ENCODE measurements around the gene ZC3H10. TPM values are rescaled to one million over a fixed set of nuclear protein-coding genes. Genes with fewer than 3 reads are reported as not detected.
A peak's percentile ranks its signal among the peaks of the same experiment; 100 is the strongest.

The ZC3H10 gene
- total and polyA plus RNA-seq, 2 of the 13 experiments (the other 11 are each of a cell fraction or from before 2014, with no cell fraction given), result 0.70 to 2.3 TPM

DNA sequence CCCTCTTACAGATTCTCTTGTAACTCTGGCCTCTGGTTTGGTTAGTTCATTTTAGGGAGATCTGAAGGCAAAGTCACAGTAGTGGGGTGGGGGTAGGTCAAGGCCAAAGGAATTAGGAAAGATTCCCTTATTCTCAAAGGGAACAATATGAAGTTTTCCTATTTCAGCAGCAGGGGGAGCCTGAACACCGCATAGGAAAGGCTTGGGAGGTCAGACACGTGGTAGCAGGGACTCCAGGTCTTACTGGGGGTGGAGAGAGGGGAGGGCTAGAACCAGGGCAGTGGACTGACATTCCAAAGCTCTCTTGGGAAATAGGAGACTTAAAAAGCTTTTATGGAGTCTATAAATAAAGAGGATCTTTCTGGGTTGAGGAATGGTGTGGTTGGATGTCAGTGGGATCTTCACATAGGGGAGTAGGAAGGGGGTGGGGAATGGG lies 1.3 kb downstream of the ZC3H10 start (continued):
- TF ChIP-seq, protein P1, sequence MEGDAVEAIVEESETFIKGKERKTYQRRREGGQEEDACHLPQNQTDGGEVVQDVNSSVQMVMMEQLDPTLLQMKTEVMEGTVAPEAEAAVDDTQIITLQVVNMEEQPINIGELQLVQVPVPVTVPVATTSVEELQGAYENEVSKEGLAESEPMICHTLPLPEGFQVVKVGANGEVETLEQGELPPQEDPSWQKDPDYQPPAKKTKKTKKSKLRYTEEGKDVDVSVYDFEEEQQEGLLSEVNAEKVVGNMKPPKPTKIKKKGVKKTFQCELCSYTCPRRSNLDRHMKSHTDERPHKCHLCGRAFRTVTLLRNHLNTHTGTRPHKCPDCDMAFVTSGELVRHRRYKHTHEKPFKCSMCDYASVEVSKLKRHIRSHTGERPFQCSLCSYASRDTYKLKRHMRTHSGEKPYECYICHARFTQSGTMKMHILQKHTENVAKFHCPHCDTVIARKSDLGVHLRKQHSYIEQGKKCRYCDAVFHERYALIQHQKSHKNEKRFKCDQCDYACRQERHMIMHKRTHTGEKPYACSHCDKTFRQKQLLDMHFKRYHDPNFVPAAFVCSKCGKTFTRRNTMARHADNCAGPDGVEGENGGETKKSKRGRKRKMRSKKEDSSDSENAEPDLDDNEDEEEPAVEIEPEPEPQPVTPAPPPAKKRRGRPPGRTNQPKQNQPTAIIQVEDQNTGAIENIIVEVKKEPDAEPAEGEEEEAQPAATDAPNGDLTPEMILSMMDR (CRISPR knock-in tag; IDR thresholded peaks at IDR 0.05), result peak; percentile 90
- TF ChIP-seq HMGA1 (CRISPR knock-in tag; conservative IDR thresholded peaks at IDR 0.05), result no peak
- TF ChIP-seq PHF21A (CRISPR knock-in tag; IDR thresholded peaks at IDR 0.05), result no peak
- TF ChIP-seq MED13 (CRISPR knock-in tag; IDR thresholded peaks at IDR 0.05), result no peak
- TF ChIP-seq ZNF510 (CRISPR knock-in tag; IDR thresholded peaks at IDR 0.05; ENCODE audit: low read depth), result no peak
- TF ChIP-seq, protein P2, sequence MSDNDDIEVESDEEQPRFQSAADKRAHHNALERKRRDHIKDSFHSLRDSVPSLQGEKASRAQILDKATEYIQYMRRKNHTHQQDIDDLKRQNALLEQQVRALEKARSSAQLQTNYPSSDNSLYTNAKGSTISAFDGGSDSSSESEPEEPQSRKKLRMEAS (IDR thresholded peaks at IDR 0.05), result peak; percentile 96
- 0 out of 2 replicates have a peak, but pooled peaks have one; percentile 23 for TF ChIP-seq NCOA2 (CRISPR knock-in tag; IDR thresholded peaks at IDR 0.05)
- peak; percentile 79 for TF ChIP-seq GATAD2A (CRISPR knock-in tag; IDR thresholded peaks at IDR 0.05)
- TF ChIP-seq HDAC2 (CRISPR knock-in tag; IDR thresholded peaks at IDR 0.05), result no peak
- TF ChIP-seq SIN3A (IDR thresholded peaks at IDR 0.05; ENCODE audit: borderline replicate concordance, low read depth, low read length), result peak; percentile 71; the same call in 1 of the 2 replicates
- TF ChIP-seq ZNF431 (CRISPR knock-in tag; IDR thresholded peaks at IDR 0.05; ENCODE audit: borderline replicate concordance, low read depth), result no peak
- TF ChIP-seq DMAP1 (CRISPR knock-in tag; IDR thresholded peaks at IDR 0.05), result peak; percentile 78
- TF ChIP-seq U2AF1 (optimal IDR thresholded peaks at IDR 0.05; ENCODE audit: low read depth, low read length), result no peak
- TF ChIP-seq RFX1 (IDR thresholded peaks at IDR 0.05), result no peak
- no peak for TF ChIP-seq ZBTB7B (CRISPR knock-in tag; IDR thresholded peaks at IDR 0.05)
- TF ChIP-seq NCOA1 (CRISPR knock-in tag; IDR thresholded peaks at IDR 0.05), result no peak
- TF ChIP-seq, protein P3, sequence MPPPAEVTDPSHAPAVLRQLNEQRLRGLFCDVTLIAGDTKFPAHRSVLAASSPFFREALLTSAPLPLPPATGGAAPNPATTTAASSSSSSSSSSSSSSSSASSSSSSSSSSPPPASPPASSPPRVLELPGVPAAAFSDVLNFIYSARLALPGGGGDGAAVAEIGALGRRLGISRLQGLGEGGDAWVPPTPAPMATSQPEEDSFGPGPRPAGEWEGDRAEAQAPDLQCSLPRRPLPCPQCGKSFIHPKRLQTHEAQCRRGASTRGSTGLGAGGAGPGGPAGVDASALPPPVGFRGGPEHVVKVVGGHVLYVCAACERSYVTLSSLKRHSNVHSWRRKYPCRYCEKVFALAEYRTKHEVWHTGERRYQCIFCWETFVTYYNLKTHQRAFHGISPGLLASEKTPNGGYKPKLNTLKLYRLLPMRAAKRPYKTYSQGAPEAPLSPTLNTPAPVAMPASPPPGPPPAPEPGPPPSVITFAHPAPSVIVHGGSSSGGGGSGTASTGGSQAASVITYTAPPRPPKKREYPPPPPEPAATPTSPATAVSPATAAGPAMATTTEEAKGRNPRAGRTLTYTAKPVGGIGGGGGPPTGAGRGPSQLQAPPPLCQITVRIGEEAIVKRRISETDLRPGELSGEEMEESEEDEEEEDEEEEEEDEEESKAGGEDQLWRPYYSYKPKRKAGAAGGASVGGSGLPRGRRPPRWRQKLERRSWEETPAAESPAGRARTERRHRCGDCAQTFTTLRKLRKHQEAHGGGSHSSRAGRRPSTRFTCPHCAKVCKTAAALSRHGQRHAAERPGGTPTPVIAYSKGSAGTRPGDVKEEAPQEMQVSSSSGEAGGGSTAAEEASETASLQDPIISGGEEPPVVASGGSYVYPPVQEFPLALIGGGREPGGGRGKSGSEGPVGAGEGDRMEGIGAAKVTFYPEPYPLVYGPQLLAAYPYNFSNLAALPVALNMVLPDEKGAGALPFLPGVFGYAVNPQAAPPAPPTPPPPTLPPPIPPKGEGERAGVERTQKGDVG (CRISPR knock-in tag; IDR thresholded peaks at IDR 0.05; ENCODE audit: borderline replicate concordance), result no peak
- TF ChIP-seq, protein P4, sequence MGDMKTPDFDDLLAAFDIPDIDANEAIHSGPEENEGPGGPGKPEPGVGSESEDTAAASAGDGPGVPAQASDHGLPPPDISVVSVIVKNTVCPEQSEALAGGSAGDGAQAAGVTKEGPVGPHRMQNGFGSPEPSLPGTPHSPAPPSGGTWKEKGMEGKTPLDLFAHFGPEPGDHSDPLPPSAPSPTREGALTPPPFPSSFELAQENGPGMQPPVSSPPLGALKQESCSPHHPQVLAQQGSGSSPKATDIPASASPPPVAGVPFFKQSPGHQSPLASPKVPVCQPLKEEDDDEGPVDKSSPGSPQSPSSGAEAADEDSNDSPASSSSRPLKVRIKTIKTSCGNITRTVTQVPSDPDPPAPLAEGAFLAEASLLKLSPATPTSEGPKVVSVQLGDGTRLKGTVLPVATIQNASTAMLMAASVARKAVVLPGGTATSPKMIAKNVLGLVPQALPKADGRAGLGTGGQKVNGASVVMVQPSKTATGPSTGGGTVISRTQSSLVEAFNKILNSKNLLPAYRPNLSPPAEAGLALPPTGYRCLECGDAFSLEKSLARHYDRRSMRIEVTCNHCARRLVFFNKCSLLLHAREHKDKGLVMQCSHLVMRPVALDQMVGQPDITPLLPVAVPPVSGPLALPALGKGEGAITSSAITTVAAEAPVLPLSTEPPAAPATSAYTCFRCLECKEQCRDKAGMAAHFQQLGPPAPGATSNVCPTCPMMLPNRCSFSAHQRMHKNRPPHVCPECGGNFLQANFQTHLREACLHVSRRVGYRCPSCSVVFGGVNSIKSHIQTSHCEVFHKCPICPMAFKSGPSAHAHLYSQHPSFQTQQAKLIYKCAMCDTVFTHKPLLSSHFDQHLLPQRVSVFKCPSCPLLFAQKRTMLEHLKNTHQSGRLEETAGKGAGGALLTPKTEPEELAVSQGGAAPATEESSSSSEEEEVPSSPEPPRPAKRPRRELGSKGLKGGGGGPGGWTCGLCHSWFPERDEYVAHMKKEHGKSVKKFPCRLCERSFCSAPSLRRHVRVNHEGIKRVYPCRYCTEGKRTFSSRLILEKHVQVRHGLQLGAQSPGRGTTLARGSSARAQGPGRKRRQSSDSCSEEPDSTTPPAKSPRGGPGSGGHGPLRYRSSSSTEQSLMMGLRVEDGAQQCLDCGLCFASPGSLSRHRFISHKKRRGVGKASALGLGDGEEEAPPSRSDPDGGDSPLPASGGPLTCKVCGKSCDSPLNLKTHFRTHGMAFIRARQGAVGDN (CRISPR knock-in tag; IDR thresholded peaks at IDR 0.05), result no peak
- TF ChIP-seq, protein P5, sequence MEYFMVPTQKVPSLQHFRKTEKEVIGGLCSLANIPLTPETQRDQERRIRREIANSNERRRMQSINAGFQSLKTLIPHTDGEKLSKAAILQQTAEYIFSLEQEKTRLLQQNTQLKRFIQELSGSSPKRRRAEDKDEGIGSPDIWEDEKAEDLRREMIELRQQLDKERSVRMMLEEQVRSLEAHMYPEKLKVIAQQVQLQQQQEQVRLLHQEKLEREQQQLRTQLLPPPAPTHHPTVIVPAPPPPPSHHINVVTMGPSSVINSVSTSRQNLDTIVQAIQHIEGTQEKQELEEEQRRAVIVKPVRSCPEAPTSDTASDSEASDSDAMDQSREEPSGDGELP (IDR thresholded peaks at IDR 0.05; ENCODE audit: borderline replicate concordance, low read depth), result 0 out of 2 replicates have a peak, but pooled peaks have one; percentile 16
- no peak for TF ChIP-seq JDP2 (CRISPR knock-in tag; IDR thresholded peaks at IDR 0.05; ENCODE audit: borderline replicate concordance)
- no peak for TF ChIP-seq ZNF749 (CRISPR knock-in tag; IDR thresholded peaks at IDR 0.05; ENCODE audit: borderline replicate concordance)
- no peak for TF ChIP-seq NPAS2 (CRISPR knock-in tag; IDR thresholded peaks at IDR 0.05; ENCODE audit: borderline replicate concordance)
- peak; percentile 56 for TF ChIP-seq ZMYM4 (CRISPR knock-in tag; IDR thresholded peaks at IDR 0.05)

All from HepG2 (cell line).